ENCODE data around the gene PITPNC1.

GRCh38 chr17:67479148-67479547 is 102.1 kb downstream of the PITPNC1 start:
- no peak for TF ChIP-seq EZH2 (optimal IDR thresholded peaks at IDR 0.05; ENCODE audit: low read depth, low read length)
- no peak for TF ChIP-seq CTCF (IDR thresholded peaks at IDR 0.05; ENCODE audit: low read length)
- no peak for TF ChIP-seq EZH2phosphoT487 (IDR thresholded peaks at IDR 0.05; ENCODE audit: low read length)
